Activated CD8-positive, alpha-beta memory T cell treated with anti-CD3 and anti-CD28 coated beads for 36 hours (primary cell): ENCODE data around the gene ZNF800. TPM values are rescaled to one million over a fixed set of nuclear protein-coding genes. Genes with fewer than 3 reads are reported as not detected.

Experiments
- CTCF ChIA-PET: fragments of 350-600 bp; sonication (Branson Sonifier 250); formaldehyde crosslinking; loops from one replicate; lab custom pipeline; 2021; ENCODE audit warnings: antibody characterized with exemption; lab: Charles Lee
- POLR2A ChIA-PET: fragments of 350-600 bp; sonication (Branson Sonifier 250); formaldehyde crosslinking; loops from one replicate; lab custom pipeline; 2021; ENCODE audit warnings: antibody characterized with exemption; lab: Charles Lee
- total RNA-seq, 2 experiments: library from RNA; stranded (reverse); gene quantifications; one replicate each; pipeline ENCODE4 v1.2.3, GENCODE V29; 2021

The ZNF800 gene
- total RNA-seq, 2 experiments from 2014 or later: 37.8 to 39.2 TPM

GRCh38 chr7:127393368-127394058, 1.0 kb upstream of the ZNF800 start:
- ChIA-PET CTCF (interaction anchor here (1.3 kb wide), 1 partner anchor 54 kb away, joined by 4 read pairs; no protein-coding TSS in a partner anchor), POLR2A (interaction anchor here (1.3 to 2.3 kb wide), 2 partner anchors 13 to 54 kb away, joined by 5 to 6 read pairs; no protein-coding TSS in a partner anchor)

- ChIA-PET CTCF (interaction anchor here (1.3 to 2.1 kb wide), 2 partner anchors 44 to 55 kb away, joined by 4 to 6 read pairs; no protein-coding TSS in a partner anchor), POLR2A (interaction anchor here (1.1 to 2.3 kb wide), 5 partner anchors 10 to 55 kb away, joined by 5 to 8 read pairs (median 6); no protein-coding TSS in a partner anchor)
Measured at GRCh38 chr7:127392182-127392565, 334 bp downstream of the ZNF800 start.

- CTCF ChIA-PET: interaction anchor here (2.1 kb wide), 1 partner anchor 44 kb away, joined by 6 read pairs; no protein-coding TSS in a partner anchor
- POLR2A ChIA-PET: interaction anchor here (1.5 to 2.3 kb wide), 4 partner anchors 9 to 56 kb away, joined by 5 to 7 read pairs (median 6); no protein-coding TSS in a partner anchor
Measured at GRCh38 chr7:127391591-127392181, 822 bp downstream of the ZNF800 start.

- POLR2A ChIA-PET: interaction anchor here (1.7 to 2.3 kb wide), 3 partner anchors 8 to 56 kb away, joined by 6 to 7 read pairs (median 6); no protein-coding TSS in a partner anchor
- CTCF ChIA-PET: interaction anchor here (2.1 kb wide), 1 partner anchor 43 kb away, joined by 6 read pairs; no protein-coding TSS in a partner anchor
Measured at GRCh38 chr7:127390817-127391590, 1.5 kb downstream of the ZNF800 start.

GRCh38 chr7:127390186-127390816, 2.2 kb downstream of the ZNF800 start:
- ChIA-PET POLR2A (no interaction called here), CTCF (interaction anchor here (2.1 kb wide), 1 partner anchor 42 kb away, joined by 6 read pairs; no protein-coding TSS in a partner anchor)

- POLR2A ChIA-PET: no interaction called here
- CTCF ChIA-PET: no interaction called here
Measured at GRCh38 chr7:127389321-127389720, 3.2 kb downstream of the ZNF800 start.

GRCh38 chr7:127387974-127388373, 4.5 kb downstream of the ZNF800 start:
- ChIA-PET CTCF (interaction anchor here (0.9 kb wide), 1 partner anchor 134 kb away, joined by 3 read pairs; no protein-coding TSS in a partner anchor), POLR2A (no interaction called here)

GRCh38 chr7:127383123-127383835, 9.2 kb downstream of the ZNF800 start:
- POLR2A ChIA-PET: interaction anchor here (2.4 kb wide), 1 partner anchor 8 kb away, joined by 7 read pairs; no protein-coding TSS in a partner anchor
- CTCF ChIA-PET: interaction anchor here (0.7 to 1.5 kb wide), 2 partner anchors 35 to 36 kb away, joined by 3 read pairs; no protein-coding TSS in a partner anchor

GRCh38 chr7:127382301-127383085, 10.0 kb downstream of the ZNF800 start:
- ChIA-PET POLR2A (interaction anchor here (2.4 kb wide), 1 partner anchor 9 kb away, joined by 7 read pairs; no protein-coding TSS in a partner anchor), CTCF (interaction anchor here (1.5 kb wide), 1 partner anchor 35 kb away, joined by 3 read pairs; no protein-coding TSS in a partner anchor)

GRCh38 chr7:127380479-127380878, 12.0 kb downstream of the ZNF800 start:
- ChIA-PET CTCF (no interaction called here), POLR2A (interaction anchor here (1.2 kb wide), 1 partner anchor 13 kb away, joined by 5 read pairs; the partner anchor contains the start of gene ZNF800)

- POLR2A ChIA-PET: interaction anchor here (1.2 kb wide), 1 partner anchor 14 kb away, joined by 5 read pairs; the partner anchor contains the start of gene ZNF800
- CTCF ChIA-PET: no interaction called here
Measured at GRCh38 chr7:127379642-127380041, 12.9 kb downstream of the ZNF800 start.

GRCh38 chr7:127378537-127378936, 14.0 kb downstream of the ZNF800 start:
- POLR2A ChIA-PET: interaction anchor here (0.6 to 0.9 kb wide), 2 partner anchors 30 to 962 kb away, joined by 3 read pairs; no protein-coding TSS in a partner anchor
- CTCF ChIA-PET: no interaction called here

- CTCF ChIA-PET: interaction anchor here (1.5 kb wide), 1 partner anchor 70 kb away, joined by 3 read pairs; no protein-coding TSS in a partner anchor
- POLR2A ChIA-PET: interaction anchor here (0.9 kb wide), 1 partner anchor 15 kb away, joined by 5 read pairs; the partner anchor contains the start of gene ZNF800
Measured at GRCh38 chr7:127377425-127377824, 15.1 kb downstream of the ZNF800 start.

GRCh38 chr7:127375631-127376030, 16.9 kb downstream of the ZNF800 start:
- ChIA-PET CTCF (no interaction called here), POLR2A (interaction anchor here (1.0 kb wide), 1 partner anchor 17 kb away, joined by 8 read pairs; the partner anchor contains the start of gene ZNF800)

- POLR2A ChIA-PET: interaction anchor here (0.6 kb wide), 1 partner anchor 179 kb away, joined by 3 read pairs; no protein-coding TSS in a partner anchor
Measured at GRCh38 chr7:127367679-127368078, 24.8 kb downstream of the ZNF800 start.

GRCh38 chr7:127366680-127367079, 25.8 kb downstream of the ZNF800 start:
- CTCF ChIA-PET: no interaction called here
- POLR2A ChIA-PET: no interaction called here

More at GRCh38 chr7:127367679-127368078, 24.8 kb downstream of the ZNF800 start:
- CTCF ChIA-PET: no interaction called here
